ENCODE measurements around the gene CREBZF.
"Not testable (repeated sequence)": the region's sequence is repeated elsewhere in the genome, so short reads cannot be mapped to it uniquely, and the experiment has no call there.

CREBZF gene

GRCh38 chr11:85627332-85627997 is 37.5 kb downstream of the CREBZF start, which contains the start of gene DLG2:
Gene DLG2, minus strand, starts transcription at chr11:85627344.
- DNase-seq (ENCODE audit: low read depth in 2 of 2, low spot score in 1 of 2) = no peak

DNA sequence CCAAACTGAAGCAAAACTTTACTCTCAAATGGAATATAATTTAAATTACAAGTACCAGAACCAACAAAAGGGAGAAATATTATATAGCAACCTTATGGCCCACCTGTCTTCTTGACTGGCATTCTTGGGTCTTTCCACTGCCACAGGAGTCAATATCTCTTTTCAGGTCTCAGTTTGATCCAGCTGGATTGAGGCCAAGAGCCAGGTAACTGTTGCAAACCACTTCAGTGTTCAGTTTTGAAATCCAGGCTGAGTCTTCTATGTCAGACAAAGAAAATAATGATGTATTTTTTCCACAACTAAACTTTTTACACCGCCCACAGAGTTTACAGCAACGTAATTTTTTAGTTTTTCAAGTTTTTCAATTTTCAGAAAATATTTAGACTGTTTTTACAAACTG is 38.4 kb downstream of the CREBZF start:
- no peak for DNase-seq (ENCODE audit: low read depth in 2 of 2, low spot score in 1 of 2)

DNA sequence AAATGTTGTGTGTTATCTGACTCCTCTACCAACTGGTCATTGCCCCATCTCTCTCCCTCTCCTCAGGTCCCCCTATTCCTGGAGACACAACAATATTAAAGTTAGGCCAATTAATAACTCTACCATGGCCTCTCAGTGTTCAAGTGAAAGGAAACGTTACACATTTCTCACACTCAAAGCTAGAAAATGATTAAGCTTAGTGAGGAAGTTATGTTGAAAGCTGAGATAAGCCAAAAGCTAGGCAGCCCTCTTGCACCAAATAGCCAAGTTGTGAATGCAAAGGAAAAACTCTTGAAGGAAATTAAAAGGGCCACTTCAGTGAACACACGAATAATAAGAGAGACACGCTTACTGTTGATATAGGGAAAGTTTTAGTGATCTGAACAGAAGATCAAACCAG is 44.7 kb downstream of the CREBZF start:
- no peak for DNase-seq (ENCODE audit: low read depth in 2 of 2, low spot score in 1 of 2)

- DNase-seq (ENCODE audit: low read depth in 2 of 2, low spot score in 1 of 2) = no peak
These were observed 45.4 kb downstream of the CREBZF start for GRCh38 chr11:85619499-85619898.

GRCh38 chr11:85611643-85612042 is 53.3 kb downstream of the CREBZF start:
- DNase-seq (ENCODE audit: low read depth in 2 of 2, low spot score in 1 of 2) = not testable (repeated sequence)
